Activated T-cell treated with anti-CD3 and anti-CD28 coated beads, Interleukin-2, amount 50 U/mL, for 1 hour (primary cell): ENCODE measurements around the gene FANCI.

ENCODE experiments used
- DNase-seq: peaks from one replicate; pipeline ENCODE4 v3.0.0-alpha.2; 2020

The FANCI gene

DNA sequence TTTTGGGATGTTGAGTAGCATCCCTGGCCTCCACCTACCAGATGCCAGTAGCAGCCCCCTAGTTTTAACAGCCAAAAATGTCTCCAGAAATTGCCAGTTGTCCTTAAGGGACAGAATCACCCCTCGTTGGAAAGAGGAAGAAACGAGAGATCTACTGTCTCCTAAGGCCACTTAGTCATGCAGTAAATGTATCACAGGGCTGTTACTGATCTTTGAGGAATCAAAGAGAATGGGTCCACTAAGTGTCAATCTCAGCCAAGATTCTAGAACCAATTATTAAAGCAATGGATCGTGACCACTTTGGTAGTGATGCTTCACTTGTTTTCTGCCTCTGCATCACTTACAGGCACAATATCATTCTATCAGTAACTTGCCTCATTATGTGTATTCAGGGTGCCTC, 64.5 kb downstream of the FANCI start:
- no peak for DNase-seq

DNA sequence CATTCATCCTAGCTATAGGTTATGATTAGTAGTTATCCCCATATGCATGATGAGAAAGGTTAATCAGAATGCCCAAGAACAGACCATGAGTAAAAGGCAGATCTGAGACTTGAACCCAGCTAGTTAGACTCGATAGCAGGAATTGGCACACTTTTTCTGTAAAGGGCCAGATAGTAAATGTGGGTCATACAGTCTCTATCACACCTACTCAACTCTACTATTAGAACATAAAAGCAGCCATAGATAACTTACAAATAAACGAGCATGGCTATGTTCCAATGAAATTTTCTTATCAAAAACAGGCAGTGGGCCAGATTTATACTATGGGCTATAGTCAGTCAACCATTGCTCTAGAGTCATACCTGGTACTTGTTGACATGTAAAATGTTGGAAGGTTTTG, 66.2 kb downstream of the FANCI start:
- DNase-seq = no peak

DNA sequence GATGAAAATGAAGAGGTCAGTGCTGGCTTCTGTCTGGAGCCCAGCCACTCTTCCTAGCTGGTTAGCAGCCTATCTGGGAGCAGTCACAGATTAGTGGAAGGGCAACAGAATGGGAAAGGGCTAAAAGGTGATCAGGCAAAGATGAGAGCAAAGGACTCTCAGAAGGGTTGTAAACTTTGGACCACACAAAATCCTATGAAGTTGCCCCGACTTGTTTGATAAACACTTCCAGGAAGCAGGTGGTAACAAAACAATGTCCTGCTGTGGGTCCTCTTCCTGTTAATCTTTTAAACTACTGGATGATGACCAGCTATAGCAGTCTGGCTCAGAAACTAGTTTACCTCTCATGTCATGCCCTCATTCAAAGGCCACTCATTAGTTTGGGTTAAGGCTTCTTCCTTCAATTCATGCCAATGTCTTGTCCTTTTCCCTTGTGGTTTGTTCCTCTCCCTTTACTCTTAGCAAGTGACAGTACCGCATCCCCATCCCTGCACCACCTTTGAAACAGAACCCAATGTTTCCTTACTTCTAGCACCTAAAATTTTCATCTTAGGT, 71.7 kb downstream of the FANCI start:
- no peak for DNase-seq

DNA sequence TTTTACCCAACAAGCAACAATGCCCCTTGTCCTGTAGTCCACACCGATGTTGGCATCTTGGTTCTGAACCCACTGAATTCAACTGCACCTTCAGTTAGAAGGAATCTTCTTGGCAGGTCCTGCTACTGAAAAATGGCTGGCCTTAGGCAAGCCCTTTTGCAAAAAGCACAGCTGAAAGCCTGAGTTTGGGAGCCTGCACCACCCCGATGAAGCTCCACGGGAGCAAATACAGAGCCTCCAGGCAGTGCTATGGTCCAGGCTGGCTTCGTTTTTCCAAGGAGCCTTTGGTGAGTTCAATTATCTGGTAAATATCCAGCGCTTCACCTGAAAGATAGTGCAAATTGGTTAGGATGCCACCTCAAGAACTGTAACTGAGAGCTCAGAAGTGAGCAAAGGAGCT, 72.7 kb downstream of the FANCI start:
- DNase-seq = no peak

DNA sequence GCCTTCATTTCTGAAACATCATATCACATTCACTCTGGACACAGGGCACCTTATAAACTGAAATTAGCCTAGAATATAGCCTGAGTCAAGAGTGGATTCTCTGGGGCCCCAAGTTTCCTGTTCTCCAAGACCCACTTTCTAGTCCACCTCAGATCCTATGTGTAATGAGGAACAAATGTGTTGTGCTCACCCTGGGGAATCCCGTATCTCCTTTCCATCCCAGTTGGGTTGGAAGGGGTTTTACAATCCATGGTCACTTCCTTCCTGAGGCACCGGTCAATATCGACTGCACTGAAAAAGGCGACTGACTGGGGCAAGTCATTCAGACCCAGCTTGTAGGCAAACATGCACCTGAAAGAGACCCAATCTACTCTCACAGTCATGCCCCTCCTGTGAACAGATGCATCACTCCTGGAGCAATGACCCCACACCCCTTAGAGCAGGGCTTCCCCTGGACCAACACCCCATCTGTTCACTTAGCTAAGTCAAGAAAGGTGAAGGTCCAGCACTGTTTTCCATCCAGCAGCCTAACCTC, 73.5 kb downstream of the FANCI start:
- no peak for DNase-seq

DNA sequence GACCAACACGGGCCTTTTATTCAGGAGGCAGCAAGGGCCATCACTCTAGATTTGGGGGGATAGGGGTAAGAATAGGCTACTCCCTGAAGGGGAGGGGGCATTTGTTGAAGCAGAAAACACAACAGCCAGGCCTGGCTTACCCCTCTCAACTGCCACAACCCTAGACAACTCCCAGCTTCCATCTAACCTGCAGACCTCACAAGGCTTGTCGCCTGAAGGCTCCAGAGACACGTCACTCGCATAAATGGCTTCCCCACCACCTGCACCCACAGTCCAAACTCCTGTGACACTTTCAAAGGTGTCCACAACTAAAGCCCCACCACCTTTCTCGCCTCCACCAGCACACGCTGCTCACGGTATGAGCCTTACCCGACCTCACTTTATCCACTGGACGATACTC, 75.9 kb downstream of the FANCI start:
- DNase-seq = no peak

DNA sequence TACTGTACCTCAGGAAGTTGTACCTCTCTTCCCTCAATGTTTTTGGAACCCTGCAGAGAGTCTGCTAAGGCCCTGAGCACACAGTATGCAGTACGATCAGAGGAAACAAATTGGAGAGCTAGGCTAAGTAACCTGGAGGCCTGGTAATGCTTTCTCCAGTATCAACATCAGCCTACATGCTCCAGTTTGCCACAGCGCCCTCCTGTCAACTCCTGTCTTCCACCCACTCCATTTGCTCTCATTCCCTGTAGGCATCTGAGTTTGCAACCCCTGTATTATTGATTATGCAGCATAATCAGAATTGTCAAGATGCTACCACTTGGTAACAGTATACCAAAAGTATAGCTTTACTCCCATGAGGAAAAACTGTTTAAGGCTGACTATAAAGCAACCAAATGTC, 76.4 kb downstream of the FANCI start:
- no peak for DNase-seq

DNA sequence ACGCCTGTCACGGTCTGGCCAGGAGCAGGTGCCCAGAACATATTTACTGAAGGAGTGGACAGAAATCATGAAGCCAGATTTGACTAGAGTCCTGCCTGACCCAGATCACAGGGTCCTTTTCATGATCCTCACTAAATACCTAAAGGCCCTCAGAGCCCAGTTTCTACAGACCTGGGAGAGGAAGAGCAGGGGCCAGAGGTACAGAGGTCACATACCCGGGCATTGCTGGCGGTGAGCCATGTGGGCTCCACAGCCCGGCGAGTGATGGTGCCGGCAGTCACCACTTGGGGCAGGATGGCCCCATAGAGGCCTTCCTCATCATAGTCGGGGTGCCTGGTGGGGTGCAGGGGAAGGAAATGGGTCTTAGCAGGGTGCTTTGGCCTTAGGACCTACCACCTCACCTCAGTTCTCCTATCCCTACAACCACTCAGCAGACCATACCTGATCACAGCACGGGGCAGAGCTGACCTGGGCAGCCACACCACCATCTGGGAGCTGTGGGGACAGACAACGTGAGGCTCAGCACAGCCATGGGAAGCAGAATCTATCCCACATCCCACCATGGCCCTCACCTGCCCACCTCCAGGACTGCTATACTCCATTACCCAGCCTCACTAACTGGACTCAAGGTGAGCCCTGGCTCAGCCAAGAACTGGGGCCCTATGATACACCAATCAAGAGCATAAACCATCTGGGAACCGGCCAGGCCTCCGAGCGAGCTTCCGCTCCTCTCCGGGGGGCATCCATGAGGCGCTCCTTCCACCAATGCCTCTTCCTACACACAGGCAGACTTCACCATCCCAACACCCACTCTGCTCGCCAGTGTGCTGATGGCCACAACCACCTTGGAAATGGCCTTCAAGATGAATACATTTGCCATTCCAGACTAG, 78.0 kb downstream of the FANCI start:
- DNase-seq = no peak

DNA sequence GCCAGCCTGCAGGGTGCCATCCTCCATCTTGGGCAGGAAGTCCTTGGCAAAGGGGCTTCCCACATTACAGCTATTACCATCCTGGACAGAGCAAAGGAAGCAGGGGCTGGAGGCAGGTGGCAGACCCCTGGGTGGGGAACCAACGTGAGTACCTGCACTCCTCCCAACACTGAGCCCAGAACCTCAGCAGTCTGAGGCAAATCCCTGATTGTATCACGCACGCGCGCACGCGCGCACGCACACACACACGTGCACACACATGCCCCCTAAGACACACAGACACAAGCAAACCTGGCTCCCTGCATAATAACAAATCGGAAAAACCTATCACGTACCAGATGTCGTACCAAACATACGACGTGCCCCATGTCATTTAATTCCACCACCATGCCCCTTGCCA, 79.0 kb downstream of the FANCI start:
- no peak for DNase-seq

DNA sequence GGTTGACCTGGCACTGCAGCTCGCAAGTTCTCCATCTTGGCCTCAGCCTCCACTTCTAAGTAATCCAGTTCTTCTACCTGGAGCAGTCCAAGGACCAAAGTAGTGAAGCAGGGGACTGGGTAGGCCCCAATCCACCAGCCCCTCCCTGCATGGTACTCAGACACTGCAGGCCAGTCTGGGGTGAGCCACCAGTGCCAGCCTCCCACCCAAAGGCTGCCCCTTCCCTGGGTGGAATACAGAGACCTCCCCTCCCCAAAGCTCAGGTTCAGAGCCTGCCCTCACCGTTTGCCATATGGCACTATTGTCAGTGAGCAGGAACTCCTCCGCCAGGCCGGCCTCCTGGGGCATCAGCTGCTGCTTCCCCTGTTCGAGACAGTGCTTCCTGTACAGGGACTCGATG, 80.0 kb downstream of the FANCI start:
- no peak for DNase-seq

DNA sequence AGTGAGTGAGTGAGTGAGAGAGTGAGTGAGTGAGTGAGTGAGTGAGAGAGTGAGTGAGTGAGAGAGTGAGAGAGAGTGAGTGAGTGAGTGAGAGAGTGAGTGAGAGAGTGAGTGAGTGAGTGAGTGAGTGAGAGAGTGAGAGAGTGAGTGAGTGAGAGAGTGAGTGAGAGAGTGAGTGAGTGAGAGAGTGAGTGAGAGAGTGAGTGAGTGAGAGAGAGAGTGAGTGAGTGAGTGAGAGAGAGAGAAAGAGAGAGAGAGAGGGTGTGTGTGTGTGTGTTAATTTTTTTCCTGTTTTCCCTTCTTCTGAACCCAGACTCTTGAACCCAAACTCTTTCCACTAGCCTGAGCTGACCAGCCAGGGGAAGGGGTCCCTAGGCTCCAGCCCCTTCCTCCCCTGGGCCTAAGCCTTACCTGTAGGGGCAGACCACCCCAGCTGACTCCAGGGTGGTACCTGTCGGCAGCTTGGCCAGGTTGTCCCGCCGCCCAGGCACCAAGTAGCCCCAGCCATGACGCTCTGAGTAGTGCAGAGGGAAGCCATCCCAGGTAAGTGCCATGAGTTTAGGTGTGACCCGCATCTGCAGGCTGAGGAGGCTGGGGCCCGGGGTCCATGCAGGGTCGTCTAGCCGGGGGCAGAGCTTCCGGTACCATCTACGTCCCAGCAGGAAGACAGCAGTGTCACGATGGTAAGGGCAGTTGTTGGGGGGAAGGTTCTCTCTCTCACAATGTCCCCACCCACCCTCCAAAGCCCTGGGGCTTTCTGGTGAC, 81.4 kb downstream of the FANCI start:
- no peak for DNase-seq

DNA sequence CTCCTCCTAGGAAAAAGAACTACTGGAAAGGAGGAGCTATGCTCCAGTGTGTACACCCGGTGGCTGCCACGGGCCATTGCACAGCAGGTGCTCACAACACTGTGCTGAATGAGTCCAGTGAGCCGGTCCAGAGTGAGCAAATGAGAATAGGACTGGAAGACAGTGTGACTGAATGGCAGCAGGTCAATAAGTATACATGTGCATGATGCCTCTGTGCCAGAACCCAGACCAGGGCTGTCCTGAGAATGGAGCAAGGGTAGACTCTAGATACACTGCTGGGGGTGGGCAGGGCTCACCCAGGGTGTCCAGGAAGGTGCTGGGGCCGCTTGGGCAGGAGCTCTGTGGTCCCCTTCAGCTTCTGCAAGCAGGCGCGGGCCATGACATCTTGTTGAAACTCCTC, 82.5 kb downstream of the FANCI start:
- DNase-seq = no peak

DNA sequence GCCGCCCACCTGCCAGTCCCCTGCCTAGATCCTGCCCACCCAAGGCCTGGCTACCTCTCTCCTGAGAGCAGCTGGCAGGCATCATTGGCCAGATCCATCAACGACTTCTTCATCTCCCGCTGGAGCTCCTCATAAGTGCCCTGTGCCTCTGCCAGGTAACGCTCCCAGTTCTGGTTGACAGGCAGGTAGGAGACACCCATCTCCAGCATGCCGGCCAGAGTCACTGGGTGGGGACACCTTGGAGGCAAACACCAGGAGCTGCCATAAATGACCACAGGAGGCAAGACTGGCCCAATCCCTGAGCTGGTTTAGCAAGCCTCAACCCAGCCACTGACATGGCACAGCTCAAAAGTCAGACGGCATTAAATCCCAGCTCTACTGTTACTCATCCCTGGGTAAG, 83.3 kb downstream of the FANCI start:
- no peak for DNase-seq

DNA sequence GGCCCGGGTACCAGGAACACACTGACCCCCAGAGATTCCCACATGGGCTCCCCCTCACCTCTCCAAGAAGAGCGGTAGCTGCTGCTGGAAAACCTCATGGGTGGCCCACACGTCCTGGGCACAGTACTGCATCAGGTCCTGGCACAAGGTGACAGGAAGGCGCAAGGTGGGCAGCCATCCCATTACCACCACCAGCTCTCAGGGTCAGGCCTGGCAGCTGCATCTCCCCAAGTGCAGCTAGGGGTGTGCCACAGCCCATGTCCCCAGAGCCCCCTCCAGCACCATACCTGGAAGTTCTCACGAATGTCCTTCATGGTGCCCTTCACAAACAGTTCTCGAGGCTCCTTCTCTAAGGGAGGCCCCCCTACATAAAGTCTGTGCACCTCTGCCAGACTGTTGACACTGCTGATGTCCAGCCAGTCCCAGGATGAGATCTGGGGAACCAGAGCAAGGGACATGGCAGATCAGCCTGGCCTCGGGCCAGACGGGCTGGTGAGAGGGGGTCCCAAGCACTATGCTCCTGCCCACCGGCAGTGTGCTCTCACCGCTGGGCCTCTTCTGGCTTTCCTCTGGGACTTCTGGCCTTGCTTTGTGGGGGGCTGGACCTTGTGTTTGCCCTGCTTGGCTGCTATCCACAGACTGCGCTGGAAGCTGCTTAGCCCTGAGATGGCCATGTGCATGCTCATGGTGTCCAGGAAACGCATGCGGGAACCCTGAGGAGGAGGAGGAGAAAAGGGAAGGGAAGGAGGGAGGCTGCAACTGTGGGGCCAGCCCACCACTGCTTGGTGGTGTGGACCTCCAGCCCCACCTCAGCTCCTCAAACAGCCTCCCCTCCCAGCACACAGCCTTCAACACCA, 84.8 kb downstream of the FANCI start:
- no peak for DNase-seq

DNA sequence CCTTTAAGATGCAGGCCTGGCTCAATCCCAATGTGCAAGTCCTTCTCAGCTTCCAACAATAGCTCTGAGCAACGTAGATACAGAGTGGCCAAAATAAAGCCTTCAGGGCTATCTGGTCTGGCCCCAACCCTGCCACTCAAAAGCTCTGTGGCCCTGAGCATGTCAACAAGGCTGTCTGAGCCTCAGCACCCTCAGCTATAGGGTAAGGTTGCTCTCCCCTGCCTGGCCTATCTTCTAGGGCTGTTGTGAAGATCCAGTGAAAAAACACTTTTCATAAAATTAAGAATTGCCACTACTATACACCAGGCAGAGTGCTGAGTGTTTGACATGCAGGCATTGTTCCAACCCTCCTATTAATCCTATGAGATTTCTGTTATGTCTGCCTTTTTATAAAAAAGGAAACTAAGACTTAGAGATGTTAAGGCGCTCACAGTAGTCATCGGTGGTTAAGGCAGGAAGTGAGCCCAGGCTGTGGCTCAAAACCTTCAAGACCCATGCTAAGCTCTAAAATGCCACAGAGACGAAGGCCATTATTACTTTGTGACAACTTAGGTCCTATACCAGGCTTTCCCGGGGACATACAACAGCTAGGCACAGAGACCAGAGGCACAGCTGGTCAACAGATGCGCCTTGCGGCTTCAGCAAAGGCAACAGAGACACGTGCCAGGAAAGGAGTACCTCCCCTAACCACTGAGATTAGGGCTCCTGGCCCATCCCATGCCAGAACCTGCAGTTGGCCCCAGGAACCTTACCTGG, 85.7 kb downstream of the FANCI start:
- DNase-seq = no peak

DNA sequence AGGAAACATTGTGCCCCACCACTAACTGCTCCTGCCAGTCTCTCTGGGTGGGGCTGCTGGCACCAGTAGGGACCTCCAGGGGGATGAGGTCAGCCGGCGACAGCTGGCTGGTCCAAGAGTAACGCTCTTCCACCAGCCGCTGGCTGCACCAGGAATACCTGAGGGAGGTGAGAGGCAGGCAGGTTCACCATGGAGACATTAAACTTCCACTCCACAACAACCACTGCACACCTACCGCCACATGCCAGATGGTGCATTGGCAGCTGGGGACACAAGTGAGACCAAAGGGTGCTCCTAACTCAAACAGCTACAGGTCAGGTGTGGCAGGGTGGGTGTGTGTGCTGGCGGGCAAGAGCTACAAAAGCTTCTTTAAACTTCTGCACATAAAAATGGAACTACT, 86.3 kb downstream of the FANCI start:
- DNase-seq = no peak

DNA sequence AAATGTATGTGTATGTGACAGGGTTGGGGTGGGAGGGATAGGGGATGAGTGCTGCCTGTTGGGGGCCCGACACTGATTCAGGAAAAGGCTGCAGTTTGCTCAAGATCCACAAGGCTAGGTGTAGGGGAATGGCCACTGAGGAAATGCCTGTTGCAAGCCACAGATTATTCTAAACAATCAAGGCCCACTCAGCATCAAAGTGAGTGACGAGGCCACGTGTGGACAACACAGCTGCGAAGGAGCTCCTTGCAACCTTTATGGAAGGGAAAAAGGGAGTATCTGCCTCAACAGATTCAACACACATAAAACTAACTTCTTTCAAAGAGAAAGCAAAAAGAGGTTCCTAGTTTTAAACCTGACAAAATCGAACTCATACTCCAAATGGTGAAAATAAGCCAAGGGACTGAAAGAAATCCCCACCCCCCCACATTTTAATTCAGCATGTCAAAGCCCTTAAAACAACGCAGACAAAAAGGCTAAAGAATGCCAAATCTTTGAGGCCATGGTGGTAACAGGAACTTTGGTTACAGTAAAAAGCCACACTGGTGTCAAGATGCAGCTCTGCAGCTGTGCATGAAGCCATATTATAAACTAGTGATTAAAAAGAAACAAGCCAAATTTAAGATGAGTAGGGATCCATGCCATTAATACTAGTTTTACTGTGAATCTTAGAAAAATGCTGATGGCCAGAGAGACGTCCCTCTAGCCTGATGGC, 87.3 kb downstream of the FANCI start:
- DNase-seq = no peak

DNA sequence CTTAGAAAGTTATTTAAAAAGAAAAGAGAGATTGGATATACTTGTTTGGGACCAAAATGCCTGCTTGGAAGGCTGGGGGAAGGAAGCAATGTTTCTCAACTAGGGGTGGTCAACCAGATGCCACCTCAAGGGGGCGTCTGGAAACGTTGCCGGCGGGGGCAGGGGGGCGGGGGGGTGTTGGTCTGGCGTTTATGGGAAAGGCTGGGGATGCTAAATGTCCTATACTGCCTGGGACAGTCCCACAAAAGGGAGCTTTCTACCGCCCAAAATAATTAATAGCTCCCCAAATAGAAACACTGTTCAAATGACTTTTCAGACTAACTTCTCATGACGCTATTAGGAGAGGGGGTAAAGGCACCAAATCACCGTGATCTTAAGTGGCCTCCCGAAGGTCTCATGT, 88.7 kb downstream of the FANCI start:
- DNase-seq = no peak

DNA sequence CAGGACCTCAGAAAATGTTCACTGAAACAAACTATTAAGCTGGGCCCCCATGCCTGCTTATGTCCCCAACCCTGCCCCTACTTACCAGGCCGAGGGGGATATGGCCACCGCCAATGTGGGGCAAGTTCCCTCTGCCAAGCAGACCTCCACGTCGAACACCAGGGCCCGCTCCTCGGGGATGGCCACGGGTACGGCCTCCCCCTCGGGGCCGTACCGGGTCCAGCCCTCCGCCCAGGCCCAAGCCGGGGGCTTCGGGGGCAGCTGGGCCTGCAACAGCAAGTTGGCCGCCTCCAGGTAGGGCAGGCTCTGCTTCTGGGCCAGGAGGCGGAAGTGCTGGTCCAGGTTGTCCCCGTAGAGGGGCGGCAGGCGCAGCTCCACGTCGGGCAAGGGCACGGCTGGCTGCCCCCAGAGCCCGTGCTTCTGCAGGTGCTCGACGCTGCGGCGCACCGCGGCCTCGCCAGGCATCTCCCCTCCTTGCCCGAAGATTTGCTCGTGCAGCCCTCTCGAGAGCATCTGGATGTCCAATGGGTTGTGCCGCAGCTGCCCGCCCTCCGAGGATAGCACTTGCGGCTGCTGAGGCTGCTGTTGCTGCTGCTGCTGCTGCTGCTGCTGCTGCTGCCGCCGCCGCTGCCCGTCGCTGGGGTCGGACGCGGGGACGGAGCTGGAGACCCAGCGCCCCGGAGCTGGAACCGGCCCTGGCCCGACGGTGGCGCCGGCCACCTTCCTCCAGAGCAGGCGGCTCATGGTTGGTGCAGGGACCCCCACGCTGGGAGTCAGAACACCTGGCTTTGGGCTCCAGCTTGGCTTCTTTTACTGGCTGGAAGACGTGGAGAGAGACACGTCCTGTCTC, 89.5 kb downstream of the FANCI start:
- no peak for DNase-seq

DNA sequence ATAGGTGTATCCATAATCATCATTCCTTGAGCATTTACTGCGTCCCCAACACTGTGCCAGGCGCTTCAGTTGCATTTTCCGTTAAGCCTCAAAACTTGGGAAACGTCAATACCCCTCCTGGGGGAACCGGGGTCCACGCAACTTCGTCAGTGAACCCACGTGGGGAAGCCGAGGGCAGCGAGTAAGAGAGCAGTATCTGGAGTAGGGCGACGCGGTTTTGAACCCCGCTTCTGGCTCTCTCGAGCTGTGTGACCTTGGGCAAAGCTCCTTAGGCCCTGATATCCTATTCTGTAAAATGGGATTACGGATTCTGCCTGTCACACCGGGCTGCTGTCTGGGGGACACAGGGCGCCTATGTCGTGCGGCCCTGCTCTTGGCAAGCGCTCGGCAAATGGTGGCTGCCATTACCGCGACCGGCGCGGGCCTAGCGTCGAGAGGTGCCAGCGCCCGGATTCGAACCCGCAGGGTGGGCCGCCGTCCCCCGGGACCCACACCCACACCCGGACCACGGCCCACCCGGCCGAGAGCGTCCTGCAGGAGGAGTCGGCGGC, 90.3 kb downstream of the FANCI start:
- no peak for DNase-seq
